Esophagus muscularis mucosa (tissue), 4 donors: Measurements from ENCODE around the gene ANKDD1A.

ENCODE experiments used
- CTCF ChIP-seq, 3 experiments: fragments of 200-600 bp in 2 of 3; fragments of 450-650 bp in 1 of 3; sonication (generic) in 2 of 3; IDR thresholded peaks; one replicate each; pipeline ENCODE4 v1.5.1; 2017 to 2019; ENCODE audit warnings: antibody characterized with exemption in 3 of 3, mild to moderate bottlenecking in 2 of 3, moderate library complexity in 1 of 3
- EP300 ChIP-seq: sonication (generic); formaldehyde crosslinking; IDR thresholded peaks from one replicate; pipeline ENCODE4 v1.6.1; 2017; ENCODE audit warnings: antibody characterized with exemption
- POLR2A ChIP-seq: fragments of 450-650 bp; IDR thresholded peaks from one replicate; pipeline ENCODE4 v1.6.1; 2017; ENCODE audit warnings: antibody characterized with exemption, moderate library complexity, mild to moderate bottlenecking, low read depth
- POLR2AphosphoS5 ChIP-seq, 2 donors: sonication (generic); formaldehyde crosslinking; IDR thresholded peaks; one replicate each; pipeline ENCODE4 v1.6.1; 2017; ENCODE audit warnings: antibody characterized with exemption in 2 of 2

DNA sequence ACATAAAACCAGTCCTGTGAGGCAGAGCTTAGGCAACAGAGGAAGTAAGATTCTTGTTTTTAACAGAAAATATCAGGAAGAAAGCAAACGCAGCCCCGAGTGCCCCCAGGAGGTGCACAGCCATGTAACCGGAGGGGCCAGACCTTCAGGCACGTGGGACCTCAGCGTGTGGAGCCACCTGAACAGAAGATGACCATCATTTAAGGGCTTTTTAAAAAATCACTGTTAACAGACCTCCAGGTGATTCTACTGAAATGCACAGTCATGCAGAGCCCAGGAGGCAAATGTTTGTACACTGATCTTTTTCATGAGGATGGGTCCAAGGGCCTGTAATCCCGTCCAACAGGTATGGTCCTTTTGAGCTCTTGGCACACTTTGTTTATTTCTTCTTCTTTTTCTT is 39.2 kb downstream of the ANKDD1A start:
- TF ChIP-seq POLR2AphosphoS5 (IDR thresholded peaks at IDR 0.05) = no peak
- TF ChIP-seq CTCF (IDR thresholded peaks at IDR 0.05) = no peak
- no peak for TF ChIP-seq POLR2A
- TF ChIP-seq EP300 = no peak
